Body of pancreas (tissue), 4 donors: ENCODE data around the gene GPR158.

ENCODE experiments used
- CTCF ChIP-seq, 7 experiments: fragments of 450-650 bp in 4 of 7; fragments of 200-600 bp in 3 of 7; sonication (generic) in 3 of 7; IDR thresholded peaks; one replicate each; pipeline ENCODE4 v1.5.1; 2016 to 2019; ENCODE audit warnings: antibody characterized with exemption in 7 of 7
- POLR2A ChIP-seq, 3 donors: fragments of 450-650 bp; IDR thresholded peaks; one replicate each; pipeline ENCODE4 v1.6.1; 2016; ENCODE audit warnings: antibody characterized with exemption in 3 of 3, mild to moderate bottlenecking in 2 of 3

- TF ChIP-seq POLR2A (IDR thresholded peaks at IDR 0.05), result no peak
- TF ChIP-seq CTCF (IDR thresholded peaks at IDR 0.05), result no peak
These were observed 464.8 kb downstream of the GPR158 start for GRCh38 chr10:25639646-25640045.
